ENCODE measurements around the gene MPG.

Gene MPG

DNA sequence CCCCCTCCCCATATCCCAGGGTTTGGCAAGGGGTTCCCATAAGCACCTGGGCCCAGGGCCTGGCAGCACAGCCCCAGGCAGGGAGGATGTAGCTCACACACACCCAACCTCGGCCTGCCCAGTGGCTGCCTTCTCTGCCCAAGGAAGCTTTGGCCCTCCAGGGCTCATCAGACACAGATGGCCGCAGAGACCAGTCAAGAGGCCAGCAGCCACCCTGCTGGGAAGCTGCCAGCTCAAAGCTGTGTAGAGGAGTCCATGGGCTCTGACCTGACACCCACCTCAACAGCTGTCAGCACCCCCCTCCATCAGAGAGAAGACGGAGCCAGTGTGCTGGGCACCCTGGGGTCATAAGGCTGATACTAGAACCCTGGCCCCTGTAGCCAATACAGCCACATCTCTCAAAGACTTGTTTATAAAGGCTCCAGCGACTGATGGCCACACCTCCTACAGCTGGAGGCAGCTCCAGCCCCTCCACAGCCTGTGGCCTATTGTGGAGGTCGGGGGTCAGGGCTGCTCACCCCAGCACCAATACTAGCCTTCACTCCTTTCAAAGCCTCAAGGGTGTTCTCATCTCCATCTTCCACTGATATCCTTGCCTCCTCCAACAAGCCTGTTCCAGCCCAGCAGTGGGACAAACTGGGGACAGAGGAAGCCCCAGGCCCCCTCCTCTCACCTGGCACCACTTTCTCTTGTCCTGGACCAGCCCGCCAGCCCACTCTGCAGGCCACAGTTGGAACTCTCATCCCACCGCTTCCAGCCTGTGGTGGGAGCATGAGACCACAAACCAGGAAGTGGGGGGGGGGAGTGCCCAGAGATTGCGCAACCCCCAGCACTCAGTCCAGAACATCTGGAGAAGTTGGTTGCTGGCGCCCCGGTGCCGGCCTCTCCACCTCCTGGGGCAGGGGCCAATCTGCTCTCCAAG is 2.2 kb upstream of the MPG start:
- DNase-seq (ENCODE audit: low read depth) = peak; percentile 41
- no peak overlapping the region for H3K4me3 ChIP-seq (ENCODE audit: low read length)
- TF ChIP-seq, protein P1, sequence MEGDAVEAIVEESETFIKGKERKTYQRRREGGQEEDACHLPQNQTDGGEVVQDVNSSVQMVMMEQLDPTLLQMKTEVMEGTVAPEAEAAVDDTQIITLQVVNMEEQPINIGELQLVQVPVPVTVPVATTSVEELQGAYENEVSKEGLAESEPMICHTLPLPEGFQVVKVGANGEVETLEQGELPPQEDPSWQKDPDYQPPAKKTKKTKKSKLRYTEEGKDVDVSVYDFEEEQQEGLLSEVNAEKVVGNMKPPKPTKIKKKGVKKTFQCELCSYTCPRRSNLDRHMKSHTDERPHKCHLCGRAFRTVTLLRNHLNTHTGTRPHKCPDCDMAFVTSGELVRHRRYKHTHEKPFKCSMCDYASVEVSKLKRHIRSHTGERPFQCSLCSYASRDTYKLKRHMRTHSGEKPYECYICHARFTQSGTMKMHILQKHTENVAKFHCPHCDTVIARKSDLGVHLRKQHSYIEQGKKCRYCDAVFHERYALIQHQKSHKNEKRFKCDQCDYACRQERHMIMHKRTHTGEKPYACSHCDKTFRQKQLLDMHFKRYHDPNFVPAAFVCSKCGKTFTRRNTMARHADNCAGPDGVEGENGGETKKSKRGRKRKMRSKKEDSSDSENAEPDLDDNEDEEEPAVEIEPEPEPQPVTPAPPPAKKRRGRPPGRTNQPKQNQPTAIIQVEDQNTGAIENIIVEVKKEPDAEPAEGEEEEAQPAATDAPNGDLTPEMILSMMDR (IDR thresholded peaks at IDR 0.05; ENCODE audit: insufficient read depth, low read depth, low read length, missing control alignments) = no peak

DNA sequence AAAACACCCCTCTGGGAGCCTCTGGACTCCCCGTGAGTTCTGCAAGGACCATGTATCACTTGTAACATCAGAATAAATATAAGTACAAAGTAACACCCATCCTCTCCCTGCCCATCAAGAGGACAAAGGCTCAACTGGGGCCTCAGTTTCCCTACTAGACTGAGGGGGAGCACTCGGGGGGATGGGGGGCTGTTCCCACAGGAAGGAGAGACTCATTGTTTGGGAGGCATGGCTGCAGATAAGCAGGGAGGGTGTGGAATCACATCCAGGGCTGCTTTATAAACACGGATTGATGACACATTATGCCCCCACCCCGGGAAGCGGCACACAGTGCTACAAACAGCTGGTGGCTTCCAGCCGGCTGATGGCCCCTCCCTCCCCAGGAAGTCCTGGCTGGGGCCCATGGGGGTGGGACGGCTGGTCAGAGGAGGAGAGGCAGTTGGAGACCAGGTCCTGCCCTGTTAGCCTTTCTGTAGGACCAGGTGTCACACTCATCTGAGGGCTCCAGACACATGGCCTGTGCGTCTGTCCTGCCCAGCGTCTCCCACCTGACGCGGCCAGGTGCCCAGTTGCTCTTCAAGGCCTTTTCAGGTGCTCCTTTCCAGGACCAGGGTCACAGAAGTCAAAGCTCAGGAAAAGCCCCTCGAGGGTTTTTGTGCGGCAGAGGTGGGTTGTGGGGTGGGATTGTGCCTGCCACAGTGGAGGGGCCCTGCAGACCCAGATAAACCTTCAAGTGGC is 1.3 kb upstream of the MPG start:
- TF ChIP-seq, protein P1 (IDR thresholded peaks at IDR 0.05; ENCODE audit: insufficient read depth, low read depth, low read length, missing control alignments) = no peak
- peak; percentile 65 for DNase-seq (ENCODE audit: low read depth)
- H3K4me3 ChIP-seq (ENCODE audit: low read length) = peak overlapping the region; percentile 67

DNA sequence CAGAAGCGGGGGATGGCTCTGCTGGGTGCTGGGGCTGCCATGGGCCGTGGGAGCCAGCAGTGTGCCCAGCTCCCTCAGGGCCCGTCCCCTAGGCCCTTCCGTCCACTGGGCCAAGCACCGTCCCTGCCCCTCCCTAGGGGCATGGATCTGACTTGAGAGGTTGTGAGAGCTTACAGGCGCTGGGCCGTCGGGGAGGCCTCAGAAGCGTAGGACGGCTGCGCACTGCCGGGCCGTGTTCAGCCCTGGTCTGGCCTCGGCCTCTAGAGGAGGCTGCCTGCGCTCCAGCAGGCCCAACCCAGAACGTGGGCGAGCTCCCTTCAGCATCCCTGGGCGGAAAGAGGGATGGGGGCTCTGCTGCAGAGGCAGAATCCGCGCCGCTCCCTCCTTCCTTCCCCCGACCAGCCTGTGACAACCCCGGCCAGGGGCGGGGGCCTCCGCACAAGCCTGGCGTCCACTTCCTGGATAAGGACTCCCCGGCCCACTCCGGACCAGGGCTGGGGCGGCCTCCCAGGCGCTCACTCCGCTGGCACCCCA is 685 bp upstream of the MPG start:
- peak; percentile 62 for DNase-seq (ENCODE audit: low read depth)
- H3K4me3 ChIP-seq (ENCODE audit: low read length) = peak overlapping the region; percentile 67
- TF ChIP-seq, protein P1 (IDR thresholded peaks at IDR 0.05; ENCODE audit: insufficient read depth, low read depth, low read length, missing control alignments) = peak; percentile 8

DNA sequence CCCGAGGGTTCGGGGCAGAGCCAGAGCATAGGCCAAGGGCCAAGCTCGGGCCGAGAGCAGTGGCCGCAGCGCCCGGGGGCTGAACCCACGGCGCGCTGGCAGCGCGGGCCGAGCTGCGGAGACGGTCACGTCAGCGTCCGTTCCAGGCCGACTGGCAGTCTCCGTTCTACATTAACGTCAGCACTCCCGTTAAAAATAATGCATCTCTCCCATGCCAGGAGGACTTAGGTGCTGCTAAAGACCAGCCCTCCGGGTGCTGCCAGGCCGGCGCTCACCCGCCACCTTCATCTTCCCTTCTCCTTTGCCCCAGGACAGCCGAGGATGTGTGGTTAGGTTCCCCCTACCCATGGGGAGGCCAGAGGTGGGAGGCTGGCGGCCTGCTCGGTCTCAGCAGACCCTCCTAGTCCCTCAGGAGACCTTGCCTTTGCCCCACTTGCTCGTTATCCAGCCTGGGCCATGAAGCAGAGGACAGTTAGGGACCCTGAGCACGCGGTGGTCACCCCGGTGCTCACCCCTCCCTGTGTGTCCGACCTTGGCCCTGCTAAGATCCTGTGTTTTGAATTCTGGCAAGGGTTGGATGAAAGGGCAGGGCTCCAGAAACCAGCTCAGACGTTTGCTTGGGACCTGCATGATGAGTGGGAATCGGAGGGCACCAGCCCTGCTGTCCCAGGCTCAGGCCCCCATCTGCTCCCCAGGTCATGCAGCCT is 572 bp downstream of the MPG start:
- peak overlapping the region; percentile 67 for H3K4me3 ChIP-seq (ENCODE audit: low read length)
- TF ChIP-seq, protein P1 (IDR thresholded peaks at IDR 0.05; ENCODE audit: insufficient read depth, low read depth, low read length, missing control alignments) = no peak
- DNase-seq (ENCODE audit: low read depth) = peak; percentile 29

DNA sequence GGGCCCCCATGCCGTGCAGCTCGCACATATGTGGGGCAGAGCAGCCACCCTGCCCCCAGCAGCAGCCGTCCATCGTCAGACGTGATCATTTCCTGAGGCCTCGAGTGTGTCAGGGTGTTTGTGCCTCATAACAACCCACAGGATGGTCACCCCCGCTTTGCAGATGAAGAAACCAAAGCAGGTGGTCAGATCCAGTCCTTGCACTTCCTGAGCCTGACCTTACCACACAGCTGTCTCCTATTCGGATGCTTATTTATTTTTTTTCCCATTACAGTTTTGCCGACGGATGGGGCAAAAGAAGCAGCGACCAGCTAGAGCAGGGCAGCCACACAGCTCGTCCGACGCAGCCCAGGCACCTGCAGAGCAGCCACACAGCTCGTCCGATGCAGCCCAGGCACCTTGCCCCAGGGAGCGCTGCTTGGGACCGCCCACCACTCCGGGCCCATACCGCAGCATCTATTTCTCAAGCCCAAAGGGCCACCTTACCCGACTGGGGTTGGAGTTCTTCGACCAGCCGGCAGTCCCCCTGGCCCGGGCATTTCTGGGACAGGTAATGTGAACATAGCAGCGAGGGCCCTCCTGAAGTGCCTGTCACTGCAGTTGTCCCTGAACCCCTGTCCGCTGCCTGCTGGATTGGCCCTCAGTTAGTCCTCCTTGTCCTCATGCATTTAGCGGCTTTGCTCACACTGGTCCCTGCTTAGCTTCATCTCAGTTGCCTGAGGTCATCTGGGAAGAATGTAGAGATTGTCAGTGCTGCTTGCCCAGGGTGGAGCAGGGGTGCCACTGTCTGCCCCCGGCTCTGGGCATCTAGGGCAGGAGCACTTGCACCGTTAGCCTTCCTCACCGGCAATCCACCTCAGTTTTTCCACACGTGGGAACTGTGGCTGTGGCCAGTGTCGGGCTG is 1.4 kb downstream of the MPG start:
- TF ChIP-seq, protein P1 (IDR thresholded peaks at IDR 0.05; ENCODE audit: insufficient read depth, low read depth, low read length, missing control alignments) = no peak
- peak overlapping the region; percentile 67 for H3K4me3 ChIP-seq (ENCODE audit: low read length)
- DNase-seq (ENCODE audit: low read depth) = no peak
